ENCODE results near the gene CCDC13. TPM values are rescaled to one million over a fixed set of nuclear protein-coding genes. Genes with fewer than 3 reads are reported as not detected.

Gene CCDC13, protein sequence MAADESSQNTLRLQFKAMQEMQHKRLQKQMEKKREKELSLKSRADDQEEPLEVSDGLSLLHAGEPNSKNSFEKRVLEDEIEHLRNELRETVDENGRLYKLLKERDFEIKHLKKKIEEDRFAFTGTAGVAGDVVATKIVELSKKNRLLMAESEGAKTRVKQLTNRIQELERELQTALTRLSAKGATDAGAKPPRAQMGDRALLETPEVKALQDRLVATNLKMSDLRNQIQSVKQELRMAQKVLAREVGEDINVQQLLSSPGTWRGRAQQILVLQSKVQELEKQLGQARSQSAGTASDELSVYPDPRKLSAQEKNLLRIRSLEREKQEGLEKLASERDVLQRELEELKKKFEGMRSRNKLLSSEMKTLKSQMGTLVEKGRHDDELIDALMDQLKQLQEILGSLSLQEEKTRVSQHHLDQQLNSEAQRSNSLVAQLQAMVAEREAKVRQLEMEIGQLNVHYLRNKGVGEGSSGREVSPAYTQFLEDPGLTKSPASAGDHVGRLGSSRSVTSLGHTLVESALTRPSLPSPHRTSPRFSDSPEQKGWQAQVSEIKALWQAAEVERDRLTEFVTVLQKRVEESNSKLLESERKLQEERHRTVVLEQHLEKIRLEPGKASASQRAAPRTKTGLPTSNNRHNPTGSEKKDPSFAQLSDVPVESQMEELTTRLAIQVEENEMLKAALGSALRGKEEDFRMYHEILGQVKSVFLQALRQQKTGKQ
- total RNA-seq: 0.22 and 0.26 TPM in 2 replicates

DNA sequence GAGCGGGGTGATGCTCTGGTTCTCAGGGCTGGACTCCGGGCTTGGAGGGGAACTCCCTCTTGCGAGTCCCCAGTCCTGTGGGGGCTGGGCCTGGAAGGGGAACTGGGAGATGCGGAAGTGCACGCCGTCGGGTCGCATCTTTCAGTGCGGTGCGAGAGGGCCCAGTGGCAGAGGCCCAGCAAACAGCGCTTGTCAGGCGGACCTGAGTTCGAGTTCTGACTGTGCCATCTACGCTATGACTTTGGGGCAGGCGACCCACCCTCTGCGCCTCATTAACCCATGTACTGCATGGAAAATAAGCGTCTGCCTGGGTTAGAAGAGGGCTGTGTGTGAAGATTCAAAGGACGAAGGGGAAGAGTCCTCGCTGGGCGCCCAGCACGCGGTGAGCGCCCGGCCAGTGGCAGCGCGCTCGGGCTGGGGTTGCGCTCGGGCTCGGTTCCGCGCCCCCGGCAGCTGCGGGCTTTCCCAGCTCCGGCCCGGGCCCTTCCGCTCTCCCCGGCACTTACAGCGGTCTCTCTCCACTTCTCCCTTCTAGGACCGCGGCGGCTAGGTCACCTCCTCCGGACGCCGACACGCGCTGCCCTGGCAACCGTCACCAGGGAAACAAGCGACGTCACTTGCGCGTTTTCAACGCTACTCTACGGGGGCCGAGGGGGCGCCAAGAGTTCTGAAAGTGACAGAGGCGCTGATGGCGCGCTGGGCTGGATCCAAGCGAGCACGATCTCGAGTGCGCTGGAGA is at the start of gene CCDC13:
TSS of gene CCDC13 (minus strand) at position 584 of the 739 bp plus-strand sequence. CDS start 14,908 bp downstream, outside the sequence.

DNA sequence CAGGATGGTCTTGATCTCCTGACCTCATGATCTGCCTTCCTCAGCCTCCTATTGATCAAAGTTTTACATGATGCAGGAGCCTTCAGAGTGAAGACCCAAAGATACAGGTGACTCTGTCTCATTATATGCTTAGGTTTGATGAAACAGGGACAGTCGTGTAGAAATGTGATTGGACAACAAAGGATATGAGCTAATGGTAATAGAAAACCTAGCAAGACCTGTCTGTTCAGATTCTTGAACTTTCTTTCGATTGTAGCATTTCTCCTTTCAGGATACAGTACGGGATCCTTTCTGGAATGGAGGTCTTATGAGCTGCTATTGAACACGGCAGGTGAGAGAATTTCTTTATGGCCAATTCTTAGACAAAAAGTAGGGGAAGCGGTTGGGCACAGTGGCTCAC is 36.1 kb upstream of the CCDC13 start, which contains the start of gene ACKR2:
TSS of gene ACKR2 (plus strand) at position 244 of the 400 bp plus-strand sequence. CDS start 55,058 bp downstream, outside the sequence.

DNA sequence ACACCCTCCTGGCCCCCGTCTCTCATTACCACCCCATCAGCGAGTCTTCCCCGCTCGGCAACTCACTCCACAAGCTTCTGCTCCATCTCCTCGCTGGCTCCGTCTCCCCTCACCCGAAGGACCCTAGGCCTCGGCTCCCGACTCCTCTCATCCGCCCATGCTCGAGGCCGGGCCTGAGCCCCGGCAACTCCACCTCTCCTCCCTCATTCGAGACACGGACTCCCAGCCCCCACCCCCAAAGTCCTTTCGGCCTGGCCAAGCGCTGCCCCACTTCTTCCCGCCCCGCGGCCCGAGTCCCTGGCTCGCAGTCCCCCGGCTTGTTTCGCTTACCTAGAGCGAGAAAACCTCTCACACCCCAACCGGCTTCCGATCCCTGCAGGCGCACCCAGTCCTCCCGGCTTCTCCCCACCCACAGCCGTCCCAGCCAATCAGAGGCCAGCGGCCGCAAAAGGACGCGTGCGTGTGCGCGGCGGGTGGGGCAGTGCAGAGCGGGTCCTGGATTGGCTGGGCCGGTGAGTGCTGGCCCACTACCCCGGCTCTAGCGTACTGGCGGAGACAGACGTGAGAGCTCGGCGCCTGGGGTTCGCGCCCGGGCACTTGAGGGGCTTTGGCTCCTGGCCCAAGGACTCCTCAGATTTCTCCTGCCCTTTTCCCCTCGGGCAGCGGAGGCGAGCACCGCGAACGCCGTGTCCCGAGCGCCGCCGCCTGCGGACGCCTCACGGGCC is 31.2 kb upstream of the CCDC13 start, which contains the start of gene HIGD1A:
TSS of gene HIGD1A (minus strand) at position 385 of the 725 bp plus-strand sequence. CDS start 10,237 bp downstream, outside the sequence.

Other genes starting within 250 kb of the CCDC13 start
- 84.9 and 105 TPM in 2 replicates for gene SEC22C, start 191.3 kb downstream of the CCDC13 start, total RNA-seq
- gene SS18L2, start 182.4 kb downstream of the CCDC13 start, total RNA-seq: 26.6 and 36.4 TPM in 2 replicates
- 59.2 and 62.1 TPM in 2 replicates for gene NKTR, start 172.6 kb downstream of the CCDC13 start, total RNA-seq
- 17.5 and 21.8 TPM in 2 replicates for gene ZBTB47, start 119.6 kb downstream of the CCDC13 start, total RNA-seq
- not detected in 2 replicates for gene KLHL40, start 87.7 kb downstream of the CCDC13 start, total RNA-seq
- gene HHATL, start 70.5 kb downstream of the CCDC13 start, total RNA-seq: not detected in 2 replicates
- 91.9 and 94.5 TPM in 2 replicates for gene HIGD1A, start 31.2 kb upstream of the CCDC13 start, total RNA-seq
- 5.4 and 12.5 TPM in 2 replicates for gene ACKR2, start 36.2 kb upstream of the CCDC13 start, total RNA-seq
- gene CYP8B1, start 102.6 kb upstream of the CCDC13 start, total RNA-seq: not detected in 2 replicates
- gene ZNF662, start 132.9 kb upstream of the CCDC13 start, total RNA-seq: 0.33 and 2.1 TPM in 2 replicates
- under 0.01 and 0.09 TPM in 2 replicates for gene GASK1A, start 206.1 kb upstream of the CCDC13 start, total RNA-seq